Heart left ventricle (tissue), 16 donors: Measurements from ENCODE around the gene SFMBT2. TPM values are rescaled to one million over a fixed set of nuclear protein-coding genes. Genes with fewer than 3 reads are reported as not detected.

Experiments
- ATAC-seq, 4 donors: fragments of 200-7000 bp; cut with Tn5 transposase; one replicate each; pipeline ENCODE4 v1.9.1; 2020 to 2022; ENCODE audit warnings: moderate library complexity in 4 of 4, mild to moderate bottlenecking in 3 of 4, moderate number of reproducible peaks in 1 of 4
- DNase-seq, 5 donors: peaks; one replicate each; pipeline ENCODE4 v3.0.0-alpha.2; 2020
- H3K27ac ChIP-seq, 12 donors: fragments of 200-600 bp; sonication (generic) in 4 of 12; one replicate each; pipeline versions ENCODE4 v1.5.0 to v1.8.0; 2016 to 2022; ENCODE audit warnings: mild to moderate bottlenecking in 2 of 12
- H3K27me3 ChIP-seq, 9 donors: fragments of 200-600 bp; sonication (generic) in 2 of 9; one replicate each; pipeline versions ENCODE4 v1.5.1 to v1.8.0; 2016 to 2022; ENCODE audit warnings: mild to moderate bottlenecking in 3 of 9
- H3K36me3 ChIP-seq, 9 donors: fragments of 200-600 bp; sonication (generic) in 2 of 9; one replicate each; pipeline versions ENCODE4 v1.5.0 to v1.8.0; 2018 to 2022; ENCODE audit warnings: mild to moderate bottlenecking in 2 of 9
- H3K4me1 ChIP-seq, 12 donors: fragments of 200-600 bp; sonication (generic) in 4 of 12; one replicate each; pipeline versions ENCODE4 v1.5.0 to v1.8.0; 2016 to 2022; ENCODE audit warnings: mild to moderate bottlenecking in 3 of 12
- H3K4me3 ChIP-seq, 12 donors: fragments of 200-600 bp; sonication (generic) in 4 of 12; one replicate each; pipeline versions ENCODE4 v1.5.0 to v1.8.0; 2017 to 2022; ENCODE audit warnings: mild to moderate bottlenecking in 9 of 12, moderate library complexity in 4 of 12
- H3K9me3 ChIP-seq, 12 donors: fragments of 200-600 bp; sonication (generic) in 4 of 12; one replicate each; pipeline versions ENCODE4 v1.5.0 to v1.8.0; 2016 to 2022; ENCODE audit warnings: mild to moderate bottlenecking in 1 of 12
- CTCF ChIP-seq, 12 donors: fragments of 200-600 bp; sonication (generic) in 4 of 12; IDR thresholded peaks; one replicate each; pipeline versions ENCODE4 v1.5.0 to v1.8.0; 2018 to 2022; ENCODE audit warnings: antibody characterized with exemption in 12 of 12, mild to moderate bottlenecking in 5 of 12
- POLR2A ChIP-seq, 2 donors: fragments of 450-650 bp; IDR thresholded peaks; one replicate each; pipeline ENCODE4 v1.6.1; 2017; ENCODE audit warnings: antibody characterized with exemption in 2 of 2, mild to moderate bottlenecking in 2 of 2, moderate library complexity in 2 of 2
- WGBS, 4 donors: extraction: QIAGEN DNeasy Blood & Tissue Kit in 2 of 4; methylation state at CpG; one replicate each; pipeline versions ENCODE4 v1.1.5 to v1.1.7; 2013 to 2018; 5-methylcytosine and 5-hydroxymethylcytosine counted together
- intact Hi-C, 10 donors: fragments of 100-400 bp; cut with DNase I; formaldehyde crosslinking; loops; one replicate each; pipeline versions ENCODE4 v1.11.1 to v1.14.2; 2022
- polyA plus RNA-seq, 2 donors: library from polyadenylated mRNA; stranded (reverse); fragments of 200-250 nt; gene quantifications; one replicate each; pipeline ENCODE4 v1.2.3, GENCODE V29; 2013
- total RNA-seq, 9 donors: library from RNA; depleted of rRNA in 2 of 9; stranded (reverse); fragments of >200 nt in 2 of 9; fragmentation: NEBNext Ultra II Directional in 3 of 9; extraction: Animal tissue kit (Norgen Biotek cat#: 25700) in 3 of 9; gene quantifications; one replicate each; pipeline versions ENCODE4 v1.1.0 to v1.2.4, GENCODE V29; 2016 to 2023
- donor health status: ischemic (EF 13 %, LVEDD 7.1; RV severe dilation, severe dysfunction).
- donor health status: healthy with polysubstance abuse.
- donor health status: DM: no; HTN: yes; CAD: no.
- donor health status: DM: no; HTN: no; CAD: no.
- donor health status: ischemic (EF 25% LVEDD 6.9; RV normal size, moderate dysfunction).
- donor health status: ischemic (EF 25% LVEDD 5.7; RV mildly dilated, moderate dysfunction).
- donor health status: healthy.
- donor health status: DM: yes; HTN: yes; CAD: no.
- donor health status: ischemic (EF 35%, LVEDD 5.7; RV mildly dilated, moderate dysfunction).
- donor health status: nonischemic (EF 11% LVEDD 7.7; RV severe dilation, severe dysfunction).
- donor health status: DM: yes; HTN: yes; CAD: no.
- donor health status: PGD.
- donor health status: ischemic (EF 29% LVEDD 5.4; RV normal size, mild dysfunction).
- donor health status: nonischemic (EF 23%, LVEDD 6.1; RV moderate dilation, normal function).

Gene SFMBT2
- total and polyA plus RNA-seq, 11 donors: 2.6 to 25.8 (median 9.6) TPM

GRCh38 chr10:7407368-7408290 lies 3.2 kb downstream of the SFMBT2 start:
- WGBS, 4 donors: 19 to 38% (median 23%) methylated on average over 58 to 77 of the region's 77 CpGs

GRCh38 chr10:7406712-7407333 lies 4.0 kb downstream of the SFMBT2 start:
- Histone ChIP-seq H3K27me3 (peaks cover 0 to 5% (median 0%) of the 10 kb centered on the region in 9 donors), H3K4me1 (peaks cover 0 to 67% (median 44%) of the 10 kb centered on the region in 12 donors), H3K9me3 (no peaks in the 10 kb centered on the region), H3K27ac (peak overlapping the region; percentile 45 to 94 (median 90)), H3K4me3 (peak overlapping the region in 11 of 12 donors; percentile 65 to 96 (median 88)), H3K36me3 (no peaks in the 10 kb centered on the region)
- 49 to 66% (median 56%) methylated on average over 14 of the region's 14 CpGs for WGBS, 4 donors
- intact Hi-C loops: loop anchor here in 6 of 10 donors (5.0 to 10.0 kb wide), 5 partner anchors 60 to 75 kb away; no protein-coding TSS in a partner anchor
- ATAC-seq (peak in 1 of 4 donors; percentile 33), DNase-seq (peak in 4 of 5 donors; percentile 47 to 66 (median 57))
- no peak for TF ChIP-seq CTCF (IDR thresholded peaks at IDR 0.05)
- no peak for TF ChIP-seq POLR2A (IDR thresholded peaks at IDR 0.05)

More at GRCh38 chr10:7407368-7408290, 3.2 kb downstream of the SFMBT2 start:
- intact Hi-C loops: loop anchor here in 8 of 10 donors (1.0 to 10.0 kb wide), 7 partner anchors 60 to 147 kb away; no protein-coding TSS in a partner anchor
- H3K36me3 ChIP-seq: no peaks in the 10 kb centered on the region
- DNase-seq: peak; percentile 68 to 81 (median 72)
- TF ChIP-seq CTCF (IDR thresholded peaks at IDR 0.05) (no peak), POLR2A (IDR thresholded peaks at IDR 0.05) (no peak)
- H3K4me1 ChIP-seq: peaks cover 0 to 68% (median 48%) of the 10 kb centered on the region in 12 donors
- H3K4me3 ChIP-seq: peak overlapping the region; percentile 64 to 96 (median 87)
- H3K27ac ChIP-seq: peak overlapping the region; percentile 45 to 94 (median 90)
- H3K27me3 ChIP-seq: peaks cover 0 to 13% (median 0%) of the 10 kb centered on the region in 9 donors
- peak in 3 of 4 donors; percentile 5 to 24 (median 10) for ATAC-seq
- no peaks in the 10 kb centered on the region for H3K9me3 ChIP-seq

GRCh38 chr10:7405637-7406036 lies 5.2 kb downstream of the SFMBT2 start:
- WGBS, 4 donors: 22 to 49% (median 32%) methylated on average over 2 to 4 of the region's 4 CpGs
- Histone ChIP-seq H3K36me3 (no peaks in the 10 kb centered on the region), H3K9me3 (no peaks in the 10 kb centered on the region), H3K4me3 (no peak overlapping the region), H3K27me3 (no peaks in the 10 kb centered on the region), H3K27ac (peak overlapping the region in 10 of 12 donors; percentile 21 to 94 (median 78)), H3K4me1 (peaks cover 0 to 69% (median 45%) of the 10 kb centered on the region in 12 donors)
- TF ChIP-seq CTCF (IDR thresholded peaks at IDR 0.05) (no peak), POLR2A (IDR thresholded peaks at IDR 0.05) (no peak)
- DNase-seq (no peak), ATAC-seq (peak in 1 of 4 donors; percentile 19)
- intact Hi-C loops: loop anchor here in 6 of 10 donors (5.0 to 10.0 kb wide), 5 partner anchors 58 to 73 kb away; no protein-coding TSS in a partner anchor
